HUES48 (cell line): ENCODE results near the gene ZNF691.

Source experiments
- H3K27ac ChIP-seq: one replicate; pipeline ENCODE4 v1.7.0; 2013; ENCODE audit warnings: low read depth, low read length, inconsistent platforms
- H3K27me3 ChIP-seq: 2 replicates; pipeline ENCODE4 v1.6.1; 2013; ENCODE audit warnings: mild to moderate bottlenecking, low read length; ENCODE audit not compliant: control insufficient read depth, insufficient read depth
- H3K36me3 ChIP-seq: 2 replicates; pipeline ENCODE4 v1.6.1; 2013; ENCODE audit warnings: low read length; ENCODE audit not compliant: control insufficient read depth, insufficient read depth
- H3K4me1 ChIP-seq: 2 replicates; pipeline ENCODE4 v1.6.1; 2013; ENCODE audit warnings: mild to moderate bottlenecking, low read length; ENCODE audit not compliant: control insufficient read depth, insufficient read depth
- H3K4me3 ChIP-seq: 2 replicates; pipeline ENCODE4 v1.5.1; 2013; ENCODE audit warnings: mild to moderate bottlenecking, low read depth, low read length
- H3K9ac ChIP-seq: 2 replicates; pipeline ENCODE4 v1.6.1; 2013; ENCODE audit warnings: mild to moderate bottlenecking, low read depth, low read length, moderate library complexity
- H3K9me3 ChIP-seq: 2 replicates; pipeline ENCODE4 v1.6.1; 2013; ENCODE audit warnings: low read length; ENCODE audit not compliant: control insufficient read depth, insufficient read depth

Gene ZNF691

DNA sequence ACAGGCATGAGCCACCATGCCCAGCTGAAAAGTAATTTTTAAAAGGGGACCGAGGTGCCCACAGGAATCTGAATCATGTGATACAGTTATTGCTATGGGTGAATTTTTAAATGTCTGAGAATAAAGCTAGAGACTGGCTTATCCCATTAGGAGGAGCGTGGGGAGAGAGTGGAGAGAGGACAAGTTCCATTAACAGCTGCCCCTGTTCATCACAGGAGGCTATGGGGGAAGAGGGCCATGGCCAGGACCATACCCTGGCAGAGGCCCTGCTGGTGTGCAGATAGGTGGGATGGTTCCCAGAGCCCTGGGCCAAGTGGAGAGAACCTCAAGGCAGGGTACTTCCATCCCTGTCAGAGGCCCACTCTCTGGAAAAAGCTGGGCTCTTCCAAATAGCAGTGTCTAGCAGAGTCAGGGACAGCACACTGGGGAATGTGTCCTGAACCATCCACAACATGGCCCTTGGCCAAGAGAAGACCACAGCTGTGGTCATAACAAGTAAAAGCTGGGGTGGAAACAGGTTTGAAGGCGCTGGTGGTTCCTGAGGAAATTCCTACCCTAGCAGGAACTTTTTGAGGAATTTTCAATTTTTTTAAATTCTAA lies 13.7 kb upstream of the ZNF691 start:
- H3K27ac ChIP-seq: no peak overlapping the region
- no peaks in the 10 kb centered on the region for H3K4me1 ChIP-seq
- H3K9ac ChIP-seq: no peak overlapping the region
- no peaks in the 10 kb centered on the region for H3K27me3 ChIP-seq
- no peaks in the 10 kb centered on the region for H3K9me3 ChIP-seq
- no peak overlapping the region for H3K4me3 ChIP-seq
- H3K36me3 ChIP-seq: no peaks in the 10 kb centered on the region

DNA sequence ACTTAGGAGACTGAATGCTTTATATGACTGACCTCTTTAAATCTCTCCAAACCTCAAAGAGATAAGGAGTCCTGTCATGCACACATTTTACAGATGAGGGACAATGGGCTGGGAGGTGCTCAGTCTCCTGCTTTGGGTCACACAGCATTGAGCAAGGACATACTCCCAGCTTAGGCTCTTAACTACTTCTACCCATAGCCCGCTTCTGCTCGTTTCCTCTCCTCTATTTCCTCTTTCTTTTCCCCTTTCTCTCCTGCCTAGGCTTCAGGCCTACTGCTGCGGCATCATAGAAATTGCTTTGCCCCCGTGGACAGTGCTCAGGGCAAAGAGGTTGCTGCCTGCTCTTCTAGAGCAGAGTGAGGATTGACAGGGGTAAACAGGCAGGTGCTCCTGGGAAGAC lies 12.4 kb upstream of the ZNF691 start:
- Histone ChIP-seq H3K4me1 (no peaks in the 10 kb centered on the region), H3K27me3 (no peaks in the 10 kb centered on the region), H3K9ac (no peak overlapping the region), H3K9me3 (no peaks in the 10 kb centered on the region), H3K4me3 (no peak overlapping the region), H3K36me3 (no peaks in the 10 kb centered on the region), H3K27ac (no peak overlapping the region)

DNA sequence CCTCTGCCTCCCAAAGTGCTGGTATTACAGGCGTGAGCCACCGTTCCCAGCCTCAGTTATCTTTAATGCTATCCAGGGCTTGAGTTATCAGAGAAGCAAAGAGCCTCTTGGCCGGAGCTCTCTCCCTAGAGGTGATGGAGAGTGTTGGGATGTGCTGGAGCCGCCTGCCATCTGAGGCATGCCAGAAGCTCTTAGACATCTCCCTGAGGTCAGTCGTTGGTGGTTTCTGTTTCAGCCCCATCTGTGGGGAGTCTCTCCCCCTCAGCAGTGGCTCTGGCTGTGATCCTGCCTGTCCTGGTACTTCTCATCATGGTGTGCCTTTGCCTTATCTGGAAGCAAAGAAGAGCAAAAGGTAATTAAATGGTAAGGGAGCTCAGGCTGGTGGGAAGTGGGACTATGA lies 11.6 kb upstream of the ZNF691 start:
- H3K36me3 ChIP-seq: no peaks in the 10 kb centered on the region
- no peaks in the 10 kb centered on the region for H3K4me1 ChIP-seq
- H3K9me3 ChIP-seq: no peaks in the 10 kb centered on the region
- H3K27me3 ChIP-seq: no peaks in the 10 kb centered on the region
- H3K27ac ChIP-seq: no peak overlapping the region
- H3K4me3 ChIP-seq: no peak overlapping the region
- H3K9ac ChIP-seq: no peak overlapping the region

DNA sequence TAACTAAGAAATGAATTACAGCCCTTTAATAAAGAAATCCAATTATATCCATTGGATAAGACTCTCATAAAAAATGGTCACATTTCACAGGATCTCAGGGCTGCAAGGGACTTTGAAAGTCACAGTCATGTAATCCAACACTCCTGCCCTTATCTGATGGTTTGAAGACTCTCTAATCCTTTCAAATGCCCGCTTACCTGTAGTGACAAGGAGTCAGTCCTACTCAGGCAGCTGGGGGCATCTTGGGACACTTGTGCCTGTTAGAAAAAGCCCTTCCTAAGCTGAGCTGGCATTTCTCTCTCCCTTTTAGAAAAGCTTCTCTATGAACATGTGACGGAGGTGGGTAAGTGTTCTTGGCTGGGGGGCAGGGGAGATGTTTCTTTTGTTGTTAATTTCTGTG lies 11.0 kb upstream of the ZNF691 start:
- H3K27me3 ChIP-seq: no peaks in the 10 kb centered on the region
- no peak overlapping the region for H3K9ac ChIP-seq
- no peaks in the 10 kb centered on the region for H3K36me3 ChIP-seq
- H3K4me3 ChIP-seq: no peak overlapping the region
- H3K9me3 ChIP-seq: no peaks in the 10 kb centered on the region
- H3K27ac ChIP-seq: no peak overlapping the region
- no peaks in the 10 kb centered on the region for H3K4me1 ChIP-seq

DNA sequence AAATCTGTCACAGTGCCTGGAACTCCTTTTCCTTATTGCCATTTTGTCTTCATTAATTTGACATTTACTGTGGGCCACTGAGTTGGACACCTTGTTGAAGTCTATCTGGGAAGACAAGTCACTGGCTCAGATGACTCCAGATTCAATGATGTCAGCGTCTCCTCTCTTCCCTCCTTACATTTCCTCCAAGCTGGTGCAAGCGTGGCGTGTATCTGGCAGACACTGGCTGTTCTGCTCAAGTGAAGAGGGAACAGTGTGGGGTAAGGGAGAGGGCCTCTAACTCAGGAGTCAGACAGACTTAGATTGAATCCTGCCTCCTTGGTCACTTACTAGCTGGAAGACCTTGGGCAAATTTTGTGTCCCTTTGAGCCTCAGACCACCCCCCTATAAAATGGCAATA lies 8.7 kb upstream of the ZNF691 start:
- H3K27ac ChIP-seq: no peak overlapping the region
- no peak overlapping the region for H3K9ac ChIP-seq
- no peak overlapping the region for H3K4me3 ChIP-seq

DNA sequence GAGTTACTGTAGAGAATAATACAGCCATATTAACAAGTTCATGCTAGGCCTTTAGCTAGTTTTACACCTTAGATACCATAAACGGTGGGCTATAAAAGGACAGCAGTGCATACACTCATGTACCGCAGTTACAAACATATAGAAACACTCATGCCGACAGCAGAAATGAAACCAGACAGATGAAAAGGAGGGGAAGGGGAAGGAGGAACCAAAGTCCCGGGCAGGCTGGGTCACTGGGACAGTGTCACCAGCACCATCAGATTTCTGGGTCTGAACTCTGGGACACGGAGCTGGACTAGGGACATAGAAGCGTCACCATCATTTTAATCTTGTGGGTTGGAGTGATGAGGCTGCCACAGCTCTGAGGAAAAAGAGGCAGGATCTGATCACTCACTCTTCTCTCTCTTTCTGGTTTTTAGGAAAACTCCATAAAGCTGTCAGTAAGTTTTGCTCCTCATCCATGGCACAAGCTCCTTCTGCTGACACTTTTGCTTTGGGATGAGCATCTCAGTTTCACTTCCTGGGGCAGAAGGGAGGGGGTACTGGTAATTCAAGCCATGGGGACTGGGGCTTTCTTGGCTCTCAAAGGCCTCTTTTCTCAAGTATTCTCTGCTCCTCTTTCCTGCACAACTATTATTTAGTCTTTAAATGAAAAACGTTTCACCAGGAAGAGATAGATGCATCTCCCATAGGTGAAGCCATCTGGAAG lies 7.8 kb upstream of the ZNF691 start:
- no peaks in the 10 kb centered on the region for H3K27me3 ChIP-seq
- no peaks in the 10 kb centered on the region for H3K36me3 ChIP-seq
- H3K27ac ChIP-seq: no peak overlapping the region
- H3K9me3 ChIP-seq: no peaks in the 10 kb centered on the region
- no peak overlapping the region for H3K9ac ChIP-seq
- no peaks in the 10 kb centered on the region for H3K4me1 ChIP-seq
- no peak overlapping the region for H3K4me3 ChIP-seq

More for the DNA sequence above, 8.7 kb upstream of the ZNF691 start:
- Histone ChIP-seq H3K36me3 (no peaks in the 10 kb centered on the region), H3K4me1 (no peaks in the 10 kb centered on the region), H3K9me3 (no peaks in the 10 kb centered on the region), H3K27me3 (no peaks in the 10 kb centered on the region)

DNA sequence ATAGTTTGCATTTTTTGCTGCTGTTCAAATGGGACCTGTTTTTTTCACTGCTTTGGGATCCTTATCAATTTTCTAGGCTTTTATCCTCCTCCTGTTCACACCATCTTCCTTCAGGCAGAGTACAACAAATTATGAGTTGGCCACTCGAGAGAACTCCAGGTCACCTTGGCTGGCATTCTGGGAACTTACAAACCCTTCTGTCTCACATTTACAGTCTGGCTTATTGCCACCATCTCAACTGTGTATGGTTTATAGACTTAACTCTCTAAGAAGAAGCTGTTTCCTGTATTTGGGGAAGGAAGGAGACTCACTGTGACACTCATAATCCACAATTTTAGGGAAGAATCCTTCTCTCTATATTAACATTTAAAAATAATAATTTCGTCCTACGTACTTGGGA lies 5.4 kb upstream of the ZNF691 start:
- no peak overlapping the region for H3K9ac ChIP-seq
- H3K36me3 ChIP-seq: no peaks in the 10 kb centered on the region
- H3K9me3 ChIP-seq: no peaks in the 10 kb centered on the region
- H3K27ac ChIP-seq: no peak overlapping the region
- no peak overlapping the region for H3K4me3 ChIP-seq
- H3K4me1 ChIP-seq: 0 out of 2 replicates have a peak, but pooled peaks cover 4% of the 10 kb centered on the region
- no peaks in the 10 kb centered on the region for H3K27me3 ChIP-seq

DNA sequence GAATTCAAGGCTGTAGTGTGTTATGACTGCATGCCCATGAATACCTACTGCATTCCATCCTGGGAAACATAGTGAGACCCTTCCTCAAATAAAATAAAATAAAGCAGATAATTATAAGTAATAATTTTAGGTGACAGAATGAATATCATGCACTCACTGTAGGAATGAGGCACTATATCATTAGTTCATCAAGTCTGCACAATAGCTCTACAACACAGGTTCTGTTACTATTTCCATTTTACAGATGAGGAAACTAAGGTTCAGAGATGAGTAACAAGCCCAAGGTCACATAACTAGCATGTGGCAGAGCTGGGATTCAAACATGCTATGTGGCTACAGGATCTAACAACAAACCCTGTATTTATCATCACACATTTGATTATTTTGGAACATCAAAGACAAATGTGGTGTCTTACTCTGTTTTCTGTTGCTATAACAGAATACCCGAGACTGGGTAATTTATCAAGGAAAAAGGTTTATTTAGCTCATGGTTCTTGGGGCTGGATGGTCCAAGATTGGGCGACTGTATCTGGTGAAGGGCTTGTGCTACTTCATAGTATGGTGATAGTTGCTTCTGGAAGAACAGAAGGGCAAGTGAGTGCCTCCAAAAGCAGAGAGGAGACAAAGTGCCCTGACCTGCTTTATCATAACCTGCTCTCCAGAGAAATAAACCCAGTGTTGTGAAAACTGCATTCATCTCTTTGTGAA lies 4.8 kb upstream of the ZNF691 start:
- Histone ChIP-seq H3K4me1 (0 out of 2 replicates have a peak, but pooled peaks cover 4% of the 10 kb centered on the region), H3K9me3 (no peaks in the 10 kb centered on the region), H3K4me3 (no peak overlapping the region), H3K27me3 (no peaks in the 10 kb centered on the region), H3K27ac (no peak overlapping the region), H3K36me3 (no peaks in the 10 kb centered on the region), H3K9ac (no peak overlapping the region)

DNA sequence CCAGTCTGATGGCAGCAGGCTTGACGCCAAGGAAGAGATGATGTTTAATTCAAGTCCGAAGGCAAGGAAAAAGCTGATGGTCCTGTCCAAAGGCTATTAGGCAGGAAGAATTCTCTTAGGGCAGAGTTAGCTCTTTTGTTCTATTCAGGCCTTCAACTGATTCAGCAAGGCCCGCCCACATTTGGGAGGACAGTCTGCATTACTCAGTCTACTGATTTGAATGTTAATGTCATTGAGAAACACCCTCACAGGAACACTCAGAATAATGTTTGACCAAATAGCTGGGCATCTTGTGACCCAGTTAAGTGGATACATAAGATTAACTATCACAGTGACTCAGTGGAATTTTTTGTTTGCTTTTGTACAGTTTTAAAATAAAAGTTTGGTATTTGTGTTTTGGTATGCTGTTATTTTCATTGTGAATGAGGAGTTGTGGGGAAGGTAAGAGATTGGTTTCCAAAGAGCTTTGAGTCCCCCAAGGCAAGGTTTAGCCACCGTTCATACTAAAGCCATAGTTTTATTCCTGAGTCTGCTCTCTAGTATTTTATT lies 1.7 kb upstream of the ZNF691 start:
- H3K4me1 ChIP-seq: peaks cover 15% of the 10 kb centered on the region
- H3K27ac ChIP-seq: no peak overlapping the region
- no peaks in the 10 kb centered on the region for H3K9me3 ChIP-seq
- H3K27me3 ChIP-seq: no peaks in the 10 kb centered on the region
- no peak overlapping the region for H3K4me3 ChIP-seq
- H3K36me3 ChIP-seq: peaks cover 10% of the 10 kb centered on the region
- no peak overlapping the region for H3K9ac ChIP-seq

DNA sequence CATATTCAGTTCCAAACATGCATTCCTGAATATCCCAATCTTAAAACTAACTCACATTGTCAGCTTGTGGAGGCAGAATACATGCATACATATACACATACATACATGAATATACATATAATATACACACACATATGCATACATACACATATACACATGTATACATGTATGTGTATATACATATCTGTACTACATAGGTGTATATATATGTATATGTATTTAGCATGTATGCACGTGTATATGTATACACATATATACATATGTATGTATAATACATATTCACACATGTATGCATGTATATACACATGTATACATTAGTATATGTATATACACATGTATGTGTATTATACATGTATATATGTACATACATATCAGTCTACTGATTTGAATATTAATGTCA lies 1.2 kb upstream of the ZNF691 start:
- no peaks in the 10 kb centered on the region for H3K9me3 ChIP-seq
- H3K9ac ChIP-seq: no peak overlapping the region
- peaks cover 15% of the 10 kb centered on the region for H3K4me1 ChIP-seq
- H3K36me3 ChIP-seq: peaks cover 15% of the 10 kb centered on the region
- peak overlapping the region; percentile 75 for H3K4me3 ChIP-seq
- H3K27ac ChIP-seq: no peak overlapping the region
- H3K27me3 ChIP-seq: no peaks in the 10 kb centered on the region

DNA sequence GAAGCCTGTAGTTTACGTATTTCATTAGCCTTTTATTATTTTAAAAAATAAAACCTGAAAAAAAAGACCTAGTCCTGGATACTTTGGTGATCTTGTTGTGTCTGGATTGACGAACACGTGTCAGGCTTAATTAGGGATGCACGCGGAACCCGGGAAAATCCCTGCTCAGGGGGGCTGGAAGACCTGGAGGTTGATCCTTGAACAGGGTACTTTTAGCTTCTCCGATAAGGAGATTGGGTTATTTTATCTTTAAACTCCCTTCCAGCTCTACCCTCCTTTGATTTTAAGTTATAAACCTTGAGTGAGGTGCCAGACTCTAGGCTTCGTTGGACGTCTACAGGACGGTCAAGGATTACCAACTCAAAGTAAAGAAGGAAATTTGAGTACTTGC lies 552 bp upstream of the ZNF691 start:
- Histone ChIP-seq H3K4me1 (peaks cover 15% of the 10 kb centered on the region), H3K27ac (no peak overlapping the region), H3K36me3 (peaks cover 22% of the 10 kb centered on the region), H3K9me3 (no peaks in the 10 kb centered on the region), H3K9ac (peak overlapping the region; percentile 57), H3K4me3 (peak overlapping the region; percentile 75), H3K27me3 (no peaks in the 10 kb centered on the region)
